Endothelial cell of umbilical vein (primary cell): ENCODE results near the gene EPN2. TPM values are rescaled to one million over a fixed set of nuclear protein-coding genes. Genes with fewer than 3 reads are reported as not detected.
A peak's percentile ranks its signal among the peaks of the same experiment; 100 is the strongest.

Experiments
- BruUV-seq: library from RNA; stranded (reverse); fragments of 400-500 nt; replicated peaks from 2 replicates; lab custom pipeline; 2021; lab: Mats Ljungman, UMichigan
- CTCF ChIA-PET: fragments of 300-600, 350-600 bp; sonication (Branson Sonifier 250); formaldehyde crosslinking; loops from one replicate; lab custom pipeline; 2021; ENCODE audit warnings: antibody characterized with exemption, inconsistent platforms; lab: Charles Lee
- POLR2A ChIA-PET: fragments of 300-600, 350-600 bp; sonication (Branson Sonifier 250); formaldehyde crosslinking; loops from one replicate; lab custom pipeline; 2021; ENCODE audit warnings: antibody characterized with exemption, inconsistent platforms; lab: Charles Lee
- DNase-seq: peaks from one replicate; pipeline ENCODE4 v3.0.0-alpha.2; 2011; ENCODE audit warnings: low read depth, low spot score
- FAIRE-seq: peaks from 2 replicates; lab custom pipeline; 2011; peaks lifted over from hg19 to GRCh38; lab: Jason Lieb, UNC
- H2AFZ ChIP-seq: 2 replicates; pipeline ENCODE4 v1.6.0; 2012; ENCODE audit warnings: low read depth, low read length, control low read depth, inconsistent platforms
- H3K27ac ChIP-seq: 2 replicates; pipeline ENCODE4 v1.5.1; 2011; ENCODE audit warnings: low read depth, mild to moderate bottlenecking, control low read depth, low read length, moderate library complexity; ENCODE audit not compliant: insufficient read depth
- H3K27me3 ChIP-seq, 2 experiments: 2 replicates each; pipeline versions ENCODE4 v1.6.0 to v1.6.1; 2011; ENCODE audit warnings: low read length in 2 of 2, mixed read lengths in 1 of 2; ENCODE audit not compliant: control insufficient read depth in 2 of 2, insufficient read depth in 2 of 2
- H3K36me3 ChIP-seq, 2 experiments: 2 replicates in 1 of 2; 3 replicates in 1 of 2; pipeline ENCODE4 v1.5.1; 2011; ENCODE audit warnings: low read length in 2 of 2, mild to moderate bottlenecking in 1 of 2, moderate library complexity in 1 of 2; ENCODE audit not compliant: control insufficient read depth in 2 of 2, insufficient read depth in 2 of 2; ENCODE audit errors: extremely low read depth in 1 of 2
- H3K4me1 ChIP-seq: 3 replicates; pipeline ENCODE4 v1.5.1; 2011; ENCODE audit warnings: mild to moderate bottlenecking, low read length; ENCODE audit not compliant: control insufficient read depth, insufficient read depth; ENCODE audit errors: extremely low read depth
- H3K4me2 ChIP-seq: 2 replicates; pipeline ENCODE4 v1.6.1; 2011; ENCODE audit warnings: low read length, control low read depth, mixed read lengths; ENCODE audit not compliant: insufficient read depth
- H3K4me3 ChIP-seq, 3 experiments: fragments of 200-600 bp in 1 of 3; sonication (generic), shearing (Covaris generic) in 1 of 3; replicated peaks in 1 of 3; 2 replicates each; pipeline ENCODE4 v1.5.1; 2011 to 2016; ENCODE audit warnings: control low read depth in 3 of 3, low read length in 3 of 3, mild to moderate bottlenecking in 2 of 3, inconsistent platforms in 1 of 3, low read depth in 1 of 3, moderate library complexity in 1 of 3; ENCODE audit not compliant: insufficient read depth in 1 of 3
- H3K79me2 ChIP-seq: 2 replicates; pipeline ENCODE4 v1.6.0; 2012; ENCODE audit warnings: low read length, inconsistent platforms; ENCODE audit not compliant: control insufficient read depth, insufficient read depth
- H3K9ac ChIP-seq: replicated peaks from 2 replicates; pipeline ENCODE3; 2011; ENCODE audit warnings: low read length, control low read depth; ENCODE audit not compliant: insufficient read depth; ENCODE audit errors: extremely low read depth
- H3K9me1 ChIP-seq: replicated peaks from 3 replicates; pipeline ENCODE4 v1.6.0; 2011; ENCODE audit warnings: mild to moderate bottlenecking, low read length; ENCODE audit not compliant: control insufficient read depth, insufficient read depth; ENCODE audit errors: extremely low read depth
- H3K9me3 ChIP-seq: replicated peaks from 2 replicates; pipeline ENCODE4 v1.5.1; 2012; ENCODE audit warnings: low read length, inconsistent platforms; ENCODE audit not compliant: control insufficient read depth, insufficient read depth
- H4K20me1 ChIP-seq: replicated peaks from 2 replicates; pipeline ENCODE3; 2011; ENCODE audit warnings: mild to moderate bottlenecking, low read length; ENCODE audit not compliant: control insufficient read depth, insufficient read depth; ENCODE audit errors: extremely low read depth
- CTCF ChIP-seq, 2 donors: IDR thresholded peaks; 1 replicate in 1 of 2; 2 replicates in 1 of 2; pipeline ENCODE4 v1.5.1; 2011; ENCODE audit warnings: low read length in 2 of 2, mild to moderate bottlenecking in 2 of 2, moderate library complexity in 2 of 2, control low read depth in 1 of 2, inconsistent platforms in 1 of 2, low read depth in 1 of 2; ENCODE audit not compliant: insufficient read depth in 1 of 2; ENCODE audit errors: extremely low read depth in 1 of 2
- EZH2 ChIP-seq: IDR thresholded peaks from 2 replicates; pipeline ENCODE4 v1.6.1; 2012; ENCODE audit warnings: borderline replicate concordance, low read depth, mild to moderate bottlenecking, moderate library complexity, low read length, inconsistent platforms; ENCODE audit not compliant: severe bottlenecking
- GATA2 ChIP-seq: IDR thresholded peaks from 2 replicates; pipeline ENCODE4 v1.7.0; 2011; ENCODE audit warnings: low read depth, mild to moderate bottlenecking, moderate library complexity, mixed read lengths, low read length; ENCODE audit not compliant: insufficient read length, insufficient read depth
- POLR2A ChIP-seq: IDR thresholded peaks from 2 replicates; pipeline ENCODE4 v1.6.1; 2012; ENCODE audit warnings: low read depth, mild to moderate bottlenecking, control low read depth, low read length
- POLR2AphosphoS5 ChIP-seq: IDR thresholded peaks from 2 replicates; pipeline ENCODE4 v1.6.1; 2012; ENCODE audit warnings: low read depth, mild to moderate bottlenecking, control low read depth, low read length, moderate library complexity; ENCODE audit not compliant: insufficient read depth
- dilution Hi-C: fragments of 300-500 bp; cut with MboI; formaldehyde crosslinking; loops from one replicate; pipeline ENCODE4 v1.15.0; 2019; ENCODE audit warnings: low sequenced_read_pairs; ENCODE audit not compliant: extremely low pct_ligation_motif_present
- intact Hi-C: fragments of 100-400 bp; cut with micrococcal nuclease; formaldehyde crosslinking; loops from one replicate; pipeline ENCODE4 v1.10.0; 2022
- polyA plus RNA-seq, 4 experiments: library from polyadenylated mRNA; depleted of rRNA in 3 of 4; stranded (reverse) in 3 of 4; unstranded in 1 of 4; fragments of >200 nt; gene quantifications; 2 replicates each; pipeline versions ENCODE4 v1.2.1 to v1.2.3, GENCODE V29; 2011 to 2012; ENCODE audit warnings: missing spikeins in 1 of 4
- total RNA-seq: library from RNA; stranded (reverse); gene quantifications from 2 replicates; pipeline ENCODE4 v1.2.3, GENCODE V29; 2021
- TF ChIP-seq, protein P1 (sequence below): IDR thresholded peaks from 2 replicates; pipeline ENCODE4 v1.6.1; 2011; ENCODE audit not compliant: insufficient read depth, insufficient read length

The EPN2 gene
- total and polyA plus RNA-seq, 2 donors (not counting 3 experiments of a cell fraction or from before 2014, with no cell fraction given), result 40.3 to 70.5 TPM

DNA sequence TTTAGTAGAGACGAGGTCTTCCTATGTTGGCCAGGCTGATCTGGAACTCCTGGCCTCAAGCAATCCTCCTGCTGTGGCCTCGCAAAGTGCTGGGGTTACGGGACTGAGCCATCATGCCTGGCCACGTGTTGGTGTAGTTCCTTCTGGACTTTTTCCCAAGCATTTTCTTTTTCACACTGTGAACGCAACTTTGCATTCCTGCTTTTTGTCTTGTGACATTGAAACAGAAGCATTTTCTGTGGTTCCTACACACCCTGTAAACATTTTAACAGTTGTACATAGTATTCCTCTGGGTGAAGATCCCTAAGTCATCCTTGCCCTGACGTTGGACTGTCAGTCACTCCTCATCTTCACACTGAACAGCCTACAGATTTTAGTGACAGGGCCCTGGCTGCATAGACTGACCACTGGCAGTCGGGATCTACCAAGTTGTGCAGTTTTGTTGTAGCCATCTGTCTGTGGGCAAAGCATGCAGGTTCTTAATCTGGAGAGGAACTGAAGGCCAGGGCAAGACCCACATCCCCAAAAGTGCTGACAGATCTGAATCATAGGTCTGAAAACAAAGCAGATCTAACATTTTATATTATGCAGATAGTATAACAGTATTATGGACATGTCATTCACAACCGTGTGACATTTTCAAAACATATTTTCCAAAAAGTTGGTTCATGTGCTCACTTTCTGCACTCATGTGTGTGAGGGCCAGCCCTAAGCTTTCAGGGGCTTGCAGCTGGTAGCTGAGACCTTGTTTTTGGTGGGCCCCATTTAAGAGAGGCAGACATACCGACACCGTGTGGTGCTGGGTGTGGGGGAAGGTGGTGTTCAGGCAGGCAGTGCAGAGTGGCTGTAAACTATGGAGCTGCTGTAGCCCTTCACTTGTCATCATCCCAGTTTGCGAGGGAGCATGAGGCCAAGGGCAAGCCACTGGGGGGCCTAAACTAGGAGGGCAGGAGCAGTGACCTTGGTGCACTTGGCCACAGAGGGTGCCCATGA is 59.9 kb downstream of the EPN2 start:
- Histone ChIP-seq H4K20me1 (no peaks in the 10 kb centered on the region), H2AFZ (no peak overlapping the region), H3K4me2 (no peak overlapping the region), H3K36me3 (peaks cover 0 to 3% of the 10 kb centered on the region in 2 experiments), H3K27ac (no peak overlapping the region), H3K27me3 (no peaks in the 10 kb centered on the region), H3K9me3 (no peaks in the 10 kb centered on the region), H3K4me1 (no peaks in the 10 kb centered on the region), H3K9ac (no peak overlapping the region), H3K79me2 (peaks cover 4% of the 10 kb centered on the region), H3K9me1 (no peaks in the 10 kb centered on the region), H3K4me3 (no peak overlapping the region)
- no TSS peak for BruUV-seq
- POLR2A ChIA-PET, result no interaction called here
- no peak for TF ChIP-seq EZH2
- TF ChIP-seq CTCF (IDR thresholded peaks at IDR 0.05; ENCODE audit: extremely low read depth in 1 of 2, insufficient read depth in 1 of 2, low read depth in 1 of 2, low read length in 2 of 2), result no peak
- no peak for TF ChIP-seq POLR2A
- no peak for TF ChIP-seq POLR2AphosphoS5
- TF ChIP-seq GATA2, result no peak
- TF ChIP-seq, protein P1, sequence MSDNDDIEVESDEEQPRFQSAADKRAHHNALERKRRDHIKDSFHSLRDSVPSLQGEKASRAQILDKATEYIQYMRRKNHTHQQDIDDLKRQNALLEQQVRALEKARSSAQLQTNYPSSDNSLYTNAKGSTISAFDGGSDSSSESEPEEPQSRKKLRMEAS, result no peak
- dilution Hi-C loops (no loop called here), intact Hi-C loops (no loop called here)
- CTCF ChIA-PET, result no interaction called here
- FAIRE-seq (peak; percentile 42), DNase-seq (no peak)
